ENCODE data around the gene DRD5. TPM values are rescaled to one million over a fixed set of nuclear protein-coding genes. Genes with fewer than 3 reads are reported as not detected.
"Not testable (repeated sequence)": the region's sequence is repeated elsewhere in the genome, so short reads cannot be mapped to it uniquely, and the experiment has no call there.

DRD5 gene
- total RNA-seq (not detected), polyA plus RNA-seq (0.07 TPM)
- long read RNA-seq, donor 1 = 0 reads
- long read RNA-seq, donor 2 = 0 reads
- long read RNA-seq, donor 3 = 0 reads
- long read RNA-seq, donor 4 = 0 reads

DNA sequence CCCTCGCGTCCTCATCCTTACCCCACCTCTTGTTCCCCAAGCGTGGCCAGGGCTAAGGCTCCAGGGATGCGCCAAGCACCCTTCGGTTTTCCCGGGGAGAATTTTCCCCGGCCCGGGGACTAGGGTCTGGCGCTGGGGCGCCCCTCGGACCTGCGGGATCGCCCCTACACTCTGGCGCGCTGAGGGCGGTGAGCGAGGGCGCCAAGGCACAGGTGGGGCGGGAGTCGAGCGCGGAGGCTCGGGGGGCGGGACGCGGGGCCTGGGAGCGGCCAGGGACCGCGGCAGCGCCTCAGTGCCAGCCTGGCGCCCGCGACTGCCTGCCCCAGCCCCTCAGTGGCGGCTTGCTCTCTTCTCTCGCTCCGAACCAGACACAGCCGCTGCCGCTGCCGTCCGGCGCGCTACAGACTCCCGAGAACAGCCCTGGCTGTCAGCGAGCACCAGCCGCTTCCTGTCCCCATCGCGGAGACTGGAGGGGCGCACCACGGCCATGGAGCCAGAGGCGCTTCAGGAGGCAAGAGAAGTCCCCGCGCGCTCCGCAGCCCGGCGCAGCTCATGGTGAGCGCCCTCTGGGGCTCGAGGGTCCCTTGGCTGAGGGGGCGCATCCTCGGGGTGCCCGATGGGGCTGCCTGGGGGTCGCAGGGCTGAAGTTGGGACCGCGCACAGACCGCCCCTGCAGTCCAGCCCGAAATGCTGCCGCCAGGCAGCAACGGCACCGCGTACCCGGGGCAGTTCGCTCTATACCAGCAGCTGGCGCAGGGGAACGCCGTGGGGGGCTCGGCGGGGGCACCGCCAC is at the start of gene DRD5:
DRD5 (plus strand) TSS at position 292 of the 793 bp plus-strand sequence; CDS start at position 688, 396 bp downstream.
- DNase-seq (no peak), ATAC-seq (no peak)
- Histone ChIP-seq H3K4me3 (ENCODE audit: low read length) (peak within 1 kb of the TSS; percentile 35), H3K4me1 (ENCODE audit: control insufficient read depth, insufficient read depth, low read length) (no peaks in the 10 kb centered on the region), H3K27me3 (ENCODE audit: control insufficient read depth, insufficient read depth) (peaks cover 3% of the 10 kb centered on the region), H3K9me3 (ENCODE audit: control insufficient read depth, low read length) (no peaks in the 10 kb centered on the region), H3K27ac (ENCODE audit: low read length) (no peak within 1 kb of the TSS)
- 7% methylated on average over 78 of the region's 78 CpGs for WGBS
- intact Hi-C loops (cut with DNase I) = no loop called here

DNA sequence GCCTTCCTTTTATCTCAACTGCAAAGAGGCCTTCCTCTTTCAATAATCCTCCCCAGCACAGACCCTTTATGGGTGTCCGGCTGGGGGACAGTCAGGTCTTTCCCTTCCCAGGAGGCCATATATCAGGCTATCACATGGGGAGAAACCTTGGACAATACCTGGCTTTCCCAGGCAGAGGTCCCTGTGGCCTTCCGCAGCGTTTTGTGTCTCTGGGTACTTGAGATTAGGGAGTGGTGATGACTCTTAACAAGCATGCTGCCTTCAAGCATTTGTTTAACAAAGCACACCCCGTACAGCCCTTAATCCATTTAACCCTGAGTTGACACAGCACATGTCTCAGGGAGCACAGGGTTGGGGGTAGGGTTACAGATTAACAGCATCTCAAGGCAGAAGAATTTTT is 49.2 kb upstream of the DRD5 start:
- H3K27ac ChIP-seq (ENCODE audit: low read length); H3K4me3 ChIP-seq (ENCODE audit: low read length); H3K9me3 ChIP-seq (ENCODE audit: control insufficient read depth, low read length); ATAC-seq; DNase-seq; H3K4me1 ChIP-seq (ENCODE audit: control insufficient read depth, insufficient read depth, low read length); H3K27me3 ChIP-seq (ENCODE audit: control insufficient read depth, insufficient read depth); intact Hi-C loops (cut with DNase I): not testable (repeated sequence)
- 40% methylated on average over 4 of the region's 4 CpGs for WGBS

DNA sequence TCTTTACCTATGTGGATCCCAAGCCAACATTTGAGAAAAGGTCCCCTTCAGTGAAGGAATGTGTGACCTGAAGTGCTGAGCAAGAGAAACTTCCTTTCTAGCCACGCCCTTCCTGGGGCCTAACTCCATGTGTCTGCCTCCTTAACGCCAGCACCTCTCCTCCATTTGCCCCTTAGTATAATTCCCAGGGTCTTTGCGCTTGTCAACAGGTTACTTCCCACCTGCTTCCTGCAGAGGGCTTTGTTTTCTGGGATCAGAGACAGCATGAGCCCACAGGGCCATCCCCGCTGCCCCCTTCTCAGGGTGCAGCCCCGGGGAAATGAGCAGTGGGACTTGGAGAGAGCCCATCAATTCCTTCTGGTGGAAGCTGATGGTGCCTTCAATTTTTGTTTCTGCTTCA is 45.9 kb upstream of the DRD5 start:
- Histone ChIP-seq H3K27ac (ENCODE audit: low read length) (no peak overlapping the region), H3K9me3 (ENCODE audit: control insufficient read depth, low read length) (no peaks in the 10 kb centered on the region), H3K4me1 (ENCODE audit: control insufficient read depth, insufficient read depth, low read length) (no peaks in the 10 kb centered on the region), H3K4me3 (ENCODE audit: low read length) (no peak overlapping the region), H3K27me3 (ENCODE audit: control insufficient read depth, insufficient read depth) (no peaks in the 10 kb centered on the region)
- 81% methylated on average over 5 of the region's 5 CpGs for WGBS
- DNase-seq (no peak), ATAC-seq (no peak)
- intact Hi-C loops (cut with DNase I) = no loop called here

DNA sequence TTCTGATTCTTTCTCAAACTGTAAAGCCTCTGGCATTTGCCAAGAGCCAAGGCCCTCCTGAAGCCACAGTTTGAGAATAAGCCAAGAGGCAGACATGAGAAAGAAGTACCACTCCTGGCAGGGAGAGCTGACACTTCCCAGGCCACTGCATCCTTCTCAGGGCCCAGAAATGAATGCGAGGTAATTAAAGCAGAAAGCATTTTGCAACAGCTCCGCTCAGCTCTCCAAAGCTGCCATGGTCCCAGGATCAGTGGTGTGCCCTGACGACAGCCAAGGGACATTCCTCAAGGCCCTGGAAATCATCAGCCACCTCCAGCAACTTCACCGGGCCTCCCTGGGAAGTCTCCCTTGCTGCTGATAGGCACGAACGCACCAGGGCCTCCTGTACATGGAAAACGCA is 44.2 kb upstream of the DRD5 start:
- H3K9me3 ChIP-seq (ENCODE audit: control insufficient read depth, low read length); H3K27ac ChIP-seq (ENCODE audit: low read length); ATAC-seq; intact Hi-C loops (cut with DNase I); H3K27me3 ChIP-seq (ENCODE audit: control insufficient read depth, insufficient read depth); DNase-seq; H3K4me1 ChIP-seq (ENCODE audit: control insufficient read depth, insufficient read depth, low read length); H3K4me3 ChIP-seq (ENCODE audit: low read length): not testable (repeated sequence)
- 26% methylated on average over 7 of the region's 7 CpGs for WGBS

DNA sequence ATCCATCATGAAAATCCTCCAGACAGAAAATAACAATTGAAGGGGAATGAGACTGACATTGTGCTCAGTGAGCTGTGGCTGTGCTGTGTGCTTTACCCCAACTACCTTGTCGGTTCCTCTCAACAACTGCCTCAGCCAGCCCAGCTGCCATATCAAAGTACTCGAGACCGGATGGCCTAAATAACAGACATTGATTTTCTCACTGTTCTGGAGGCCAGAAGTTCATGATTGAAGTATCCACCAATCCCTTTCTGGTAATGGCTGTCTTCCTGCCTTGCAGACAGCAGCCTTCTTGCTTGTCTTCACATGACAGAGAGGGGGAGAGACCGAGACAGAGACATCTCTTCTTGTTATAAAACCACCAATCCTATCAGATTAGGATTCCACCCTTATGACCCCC is 37.6 kb upstream of the DRD5 start:
- ATAC-seq; H3K9me3 ChIP-seq (ENCODE audit: control insufficient read depth, low read length); H3K27ac ChIP-seq (ENCODE audit: low read length); DNase-seq; H3K27me3 ChIP-seq (ENCODE audit: control insufficient read depth, insufficient read depth); H3K4me3 ChIP-seq (ENCODE audit: low read length); H3K4me1 ChIP-seq (ENCODE audit: control insufficient read depth, insufficient read depth, low read length); intact Hi-C loops (cut with DNase I): not testable (repeated sequence)
- WGBS = 78% methylated on average over 4 of the region's 4 CpGs

DNA sequence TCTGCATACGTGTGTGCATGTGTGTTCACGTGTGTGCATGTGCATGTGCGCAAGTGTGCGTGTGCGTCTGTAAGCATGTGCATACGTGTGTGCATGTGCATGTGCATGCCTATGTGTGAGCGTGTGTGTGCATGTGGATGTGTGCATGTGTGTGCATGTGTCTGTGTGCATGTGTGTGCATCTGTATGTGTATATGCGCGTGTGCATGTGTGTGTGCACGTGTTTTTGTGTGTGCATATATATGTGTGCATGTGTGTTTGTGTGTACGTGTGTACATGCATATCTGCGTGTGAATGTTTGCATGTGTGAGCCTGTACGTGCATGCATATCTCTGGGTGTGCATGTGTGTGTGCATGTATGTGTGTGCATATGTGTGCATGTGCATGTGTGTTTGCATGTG is 35.7 kb upstream of the DRD5 start:
- H3K27ac ChIP-seq (ENCODE audit: low read length) = no peak overlapping the region
- intact Hi-C loops (cut with DNase I) = no loop called here
- H3K9me3 ChIP-seq (ENCODE audit: control insufficient read depth, low read length) = no peaks in the 10 kb centered on the region
- WGBS = 95% methylated on average over 13 of the region's 13 CpGs
- no peak for DNase-seq
- H3K4me1 ChIP-seq (ENCODE audit: control insufficient read depth, insufficient read depth, low read length) = no peaks in the 10 kb centered on the region
- ATAC-seq = no peak
- no peaks in the 10 kb centered on the region for H3K27me3 ChIP-seq (ENCODE audit: control insufficient read depth, insufficient read depth)
- no peak overlapping the region for H3K4me3 ChIP-seq (ENCODE audit: low read length)

DNA sequence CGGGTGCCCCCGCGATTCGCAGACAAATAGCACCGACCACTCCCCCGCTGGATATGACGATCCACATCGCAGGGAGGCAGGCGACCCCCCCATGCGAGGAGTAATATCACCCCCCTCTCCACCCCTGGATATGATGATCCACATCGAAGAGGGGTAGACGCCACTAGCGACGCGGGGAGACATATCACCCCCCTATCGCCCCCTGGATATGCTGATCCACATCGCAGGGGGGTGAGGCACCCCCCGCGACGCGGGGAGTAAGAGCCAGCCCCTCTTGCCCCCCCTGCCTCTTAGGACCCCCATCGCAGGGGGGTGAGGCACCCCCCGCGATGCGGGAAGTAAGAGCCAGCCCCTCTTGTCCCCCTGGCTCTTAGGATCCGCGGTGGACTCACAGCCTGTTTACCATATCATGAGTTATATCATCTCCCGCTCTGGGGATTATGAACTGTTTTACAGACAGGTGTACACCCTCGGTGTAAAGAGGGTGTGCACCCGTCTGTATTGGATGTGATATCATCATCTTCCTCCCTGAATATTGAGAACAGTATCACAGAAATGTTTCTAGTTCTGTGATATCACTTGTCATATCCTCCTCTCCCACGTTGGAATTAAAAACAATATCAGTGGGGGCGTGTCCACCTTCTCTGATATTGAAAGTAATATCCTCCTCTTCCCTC is 22.7 kb upstream of the DRD5 start:
- no peak for ATAC-seq
- Histone ChIP-seq H3K4me3 (ENCODE audit: low read length) (no peak overlapping the region), H3K4me1 (ENCODE audit: control insufficient read depth, insufficient read depth, low read length) (no peaks in the 10 kb centered on the region), H3K27me3 (ENCODE audit: control insufficient read depth, insufficient read depth) (no peaks in the 10 kb centered on the region), H3K27ac (ENCODE audit: low read length) (no peak overlapping the region), H3K9me3 (ENCODE audit: control insufficient read depth, low read length) (no peaks in the 10 kb centered on the region)
- WGBS = 50% methylated on average over 32 of the region's 32 CpGs
- DNase-seq = no peak
- intact Hi-C loops (cut with DNase I) = no loop called here

DNA sequence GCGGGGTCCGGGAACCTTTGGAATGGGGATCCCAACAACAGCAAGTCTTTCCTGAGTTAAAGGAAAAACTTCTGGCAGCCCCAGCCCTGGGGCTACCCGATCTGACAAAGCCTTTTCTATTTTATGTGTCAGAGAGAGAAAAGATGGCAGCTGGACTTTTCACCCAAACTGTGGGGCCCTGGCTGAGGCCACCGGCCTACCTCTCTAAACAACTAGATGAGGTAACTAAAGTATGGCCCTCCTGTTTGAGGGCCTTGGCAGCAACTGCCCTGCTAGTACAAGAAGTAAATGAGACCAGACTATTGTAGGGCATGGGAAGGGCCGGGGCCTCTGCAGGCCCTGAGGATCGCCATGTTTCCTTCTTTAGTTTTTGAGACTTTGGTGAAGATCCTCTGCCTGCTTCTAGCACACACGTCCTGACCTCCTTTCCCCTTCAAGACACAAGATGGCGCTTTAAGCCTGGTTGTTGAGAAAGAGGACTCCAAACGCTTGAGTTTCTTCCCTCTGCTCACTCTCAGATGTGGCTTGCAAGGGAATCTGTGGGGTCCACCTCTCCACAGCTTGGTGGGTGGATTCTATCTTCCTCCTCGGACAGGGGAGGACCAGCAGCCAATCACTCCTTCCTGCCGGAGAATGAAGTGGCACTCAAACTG is 18.5 kb upstream of the DRD5 start:
- ATAC-seq = peak in 1 of 2 donors; percentile 46
- intact Hi-C loops (cut with DNase I) = loop anchor here in 3 of 4 donors (2.0 to 10.0 kb wide), 5 partner anchors 132 to 299 kb away; no protein-coding TSS in a partner anchor
- 41% methylated on average over 11 of the region's 11 CpGs for WGBS
- Histone ChIP-seq H3K4me3 (ENCODE audit: low read length) (no peak overlapping the region), H3K4me1 (ENCODE audit: control insufficient read depth, insufficient read depth, low read length) (no peaks in the 10 kb centered on the region), H3K27me3 (ENCODE audit: control insufficient read depth, insufficient read depth) (no peaks in the 10 kb centered on the region), H3K9me3 (ENCODE audit: control insufficient read depth, low read length) (no peaks in the 10 kb centered on the region), H3K27ac (ENCODE audit: low read length) (no peak overlapping the region)
- no peak for DNase-seq

DNA sequence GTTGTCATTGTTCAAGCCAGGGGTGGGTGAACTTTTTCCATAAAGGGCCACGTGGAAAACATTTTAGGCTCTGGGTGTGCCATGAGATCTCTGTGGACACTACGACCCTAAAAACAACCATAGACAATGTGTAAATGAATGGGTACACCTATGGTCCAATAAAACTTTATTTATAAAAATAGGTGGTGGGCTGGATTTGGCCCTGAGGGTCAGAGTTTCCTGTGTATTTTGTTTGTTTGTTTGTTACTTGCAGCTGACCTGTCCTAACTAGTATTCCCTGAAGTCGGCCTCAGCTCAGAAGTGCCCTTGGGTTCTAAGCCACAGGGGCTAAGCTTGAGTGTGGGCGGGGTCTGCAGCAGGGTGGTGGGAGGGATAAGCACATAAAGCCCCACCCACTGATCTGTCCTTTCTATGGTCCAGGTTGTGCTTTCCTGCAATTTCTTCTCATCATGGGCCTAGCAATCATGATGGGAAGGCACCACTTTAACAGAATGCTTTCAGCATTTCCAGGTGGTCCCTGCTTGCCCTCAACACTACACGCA is 17.2 kb upstream of the DRD5 start:
- intact Hi-C loops (cut with DNase I) = loop anchor here (2.0 to 10.0 kb wide), 5 partner anchors 131 to 298 kb away; no protein-coding TSS in a partner anchor
- Histone ChIP-seq H3K4me1 (ENCODE audit: control insufficient read depth, insufficient read depth, low read length) (no peaks in the 10 kb centered on the region), H3K27ac (ENCODE audit: low read length) (no peak overlapping the region), H3K4me3 (ENCODE audit: low read length) (no peak overlapping the region), H3K27me3 (ENCODE audit: control insufficient read depth, insufficient read depth) (no peaks in the 10 kb centered on the region), H3K9me3 (ENCODE audit: control insufficient read depth, low read length) (no peaks in the 10 kb centered on the region)
- ATAC-seq = no peak
- 90% methylated on average over 5 of the region's 5 CpGs for WGBS
- DNase-seq = no peak

DNA sequence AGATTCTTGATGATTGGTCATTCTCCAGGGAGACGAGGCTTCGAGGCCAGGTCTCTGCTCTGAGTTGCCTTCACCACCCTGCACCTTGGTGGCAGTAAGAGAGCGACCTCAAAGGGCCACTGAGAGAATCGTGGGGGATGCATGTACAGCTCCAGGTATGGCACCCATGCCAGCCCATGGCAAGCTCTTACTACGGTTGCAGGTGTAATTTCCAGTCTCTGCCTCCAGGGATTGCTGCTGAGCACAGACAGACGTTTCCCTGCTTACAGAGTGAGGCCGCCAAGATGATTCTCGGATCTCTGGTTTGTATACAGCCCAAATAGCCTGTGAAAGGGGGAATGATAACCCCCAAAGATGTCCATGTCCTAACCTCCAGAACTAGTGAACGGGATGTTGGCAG is 16.3 kb upstream of the DRD5 start:
- ATAC-seq (no peak), DNase-seq (no peak)
- Histone ChIP-seq H3K9me3 (ENCODE audit: control insufficient read depth, low read length) (no peaks in the 10 kb centered on the region), H3K27me3 (ENCODE audit: control insufficient read depth, insufficient read depth) (no peaks in the 10 kb centered on the region), H3K27ac (ENCODE audit: low read length) (no peak overlapping the region), H3K4me1 (ENCODE audit: control insufficient read depth, insufficient read depth, low read length) (no peaks in the 10 kb centered on the region), H3K4me3 (ENCODE audit: low read length) (no peak overlapping the region)
- 35% methylated on average over 9 of the region's 9 CpGs for WGBS
- intact Hi-C loops (cut with DNase I) = loop anchor here (2.0 to 10.0 kb wide), 6 partner anchors 130 to 302 kb away; no protein-coding TSS in a partner anchor
